ENCODE measurements around the gene SON.
"Not testable (repeated sequence)": the region's sequence is repeated elsewhere in the genome, so short reads cannot be mapped to it uniquely, and the experiment has no call there.

Gene SON

GRCh38 chr21:33576741-33577141 lies 33.9 kb downstream of the SON start:
- DNase-seq = not testable (repeated sequence)

- DNase-seq = no peak
These were observed 35.4 kb downstream of the SON start for GRCh38 chr21:33578214-33578613.

GRCh38 chr21:33578959-33579542 lies 36.2 kb downstream of the SON start:
- DNase-seq = no peak

DNA sequence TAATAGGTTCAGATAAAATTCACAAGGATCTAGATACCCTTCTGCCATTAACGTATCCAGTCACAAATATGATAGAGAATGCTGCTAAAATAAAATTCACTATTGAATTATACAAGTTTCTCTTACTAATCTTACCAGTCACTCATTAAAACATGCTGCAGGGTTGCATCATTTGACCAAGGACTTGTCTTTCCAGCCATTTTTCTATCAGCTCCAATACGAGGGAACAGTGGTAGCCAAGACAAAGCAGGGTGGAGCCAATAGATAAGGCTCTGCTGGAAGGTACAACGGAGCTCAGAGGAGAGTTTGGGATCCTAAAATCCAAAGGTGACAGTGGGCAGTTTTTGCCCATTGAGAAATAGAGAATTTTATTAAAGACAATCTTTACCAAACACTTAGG lies 41.6 kb downstream of the SON start:
- DNase-seq = no peak

GRCh38 chr21:33586927-33587326 lies 44.1 kb downstream of the SON start:
- no peak for DNase-seq

GRCh38 chr21:33587792-33588484 lies 45.1 kb downstream of the SON start:
- DNase-seq = no peak

GRCh38 chr21:33588485-33589335 lies 45.9 kb downstream of the SON start, which contains the start of gene DONSON:
TSS of gene DONSON (minus strand) at chr21:33588684. CDS start at chr21:33588641, 43 bp downstream.
- peak; percentile 96 for DNase-seq

DNA sequence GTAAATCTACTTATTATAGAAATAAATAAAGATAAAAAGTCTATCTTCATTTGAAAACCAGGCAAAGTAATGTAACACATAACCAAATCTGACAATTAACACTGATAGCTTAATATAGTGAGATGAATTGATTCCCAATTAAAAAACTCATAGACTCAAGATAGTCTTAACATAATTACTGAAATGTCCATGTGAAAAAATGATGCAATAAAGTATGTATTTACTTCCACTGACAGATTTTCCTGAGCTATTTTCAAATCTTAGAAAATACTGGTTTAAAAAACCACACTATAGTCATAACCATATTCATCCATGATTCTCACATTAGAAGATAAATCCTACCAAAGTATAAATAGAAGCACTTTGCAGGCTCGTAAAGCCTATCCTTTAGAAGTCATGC lies 55.2 kb downstream of the SON start:
- DNase-seq = no peak

DNA sequence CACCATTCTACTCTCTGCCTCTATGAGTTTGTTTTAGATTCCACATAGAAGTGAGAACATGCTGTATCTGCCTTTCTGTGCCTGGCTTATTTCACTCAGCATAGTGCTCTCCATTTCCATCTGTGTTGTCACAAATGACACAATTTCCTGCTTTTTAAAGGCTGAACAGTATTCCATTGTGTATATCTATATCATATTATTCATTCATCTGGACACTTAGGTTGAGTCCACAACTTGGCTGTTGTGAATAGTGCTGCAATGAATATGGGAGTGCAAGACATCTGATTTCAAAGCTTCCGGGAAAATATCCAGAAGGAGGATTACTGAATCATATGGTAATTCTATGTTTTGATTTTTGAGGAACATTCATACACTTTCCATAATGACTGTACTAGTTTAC lies 65.7 kb downstream of the SON start:
- DNase-seq = no peak

DNA sequence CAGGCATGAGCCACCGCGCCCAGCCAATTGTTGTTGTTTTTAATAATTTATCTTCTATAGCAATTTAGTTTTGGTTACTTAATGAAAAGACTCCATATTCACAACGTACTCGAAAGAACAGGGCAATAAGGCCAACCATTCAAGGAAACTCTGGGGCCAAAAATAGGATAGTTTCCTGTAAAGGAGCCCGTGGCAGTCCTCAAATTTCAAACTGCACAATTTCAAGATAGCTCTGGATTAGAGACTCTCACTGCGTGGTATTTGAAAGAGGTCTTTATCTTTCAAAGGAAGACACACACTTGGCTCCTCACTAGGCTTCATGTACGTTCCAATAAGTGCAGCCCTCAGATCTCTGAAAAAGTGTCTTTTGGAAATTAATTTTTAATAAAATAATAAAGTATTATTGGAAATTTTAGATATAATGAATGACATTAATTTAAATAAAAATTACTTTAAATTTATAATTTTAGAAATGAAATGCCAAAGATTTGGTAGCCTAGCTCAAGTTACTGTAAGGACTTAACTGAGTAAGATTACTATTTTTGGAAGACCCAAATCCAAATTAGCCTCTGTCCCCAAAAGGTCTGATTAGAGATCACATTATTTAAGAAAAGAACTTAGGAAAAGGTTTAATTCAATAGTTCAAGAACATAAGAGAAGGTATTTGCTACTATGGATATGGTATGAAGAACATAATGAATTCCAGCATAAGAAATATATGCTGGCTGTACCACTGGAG lies 68.3 kb downstream of the SON start:
- DNase-seq = no peak

DNA sequence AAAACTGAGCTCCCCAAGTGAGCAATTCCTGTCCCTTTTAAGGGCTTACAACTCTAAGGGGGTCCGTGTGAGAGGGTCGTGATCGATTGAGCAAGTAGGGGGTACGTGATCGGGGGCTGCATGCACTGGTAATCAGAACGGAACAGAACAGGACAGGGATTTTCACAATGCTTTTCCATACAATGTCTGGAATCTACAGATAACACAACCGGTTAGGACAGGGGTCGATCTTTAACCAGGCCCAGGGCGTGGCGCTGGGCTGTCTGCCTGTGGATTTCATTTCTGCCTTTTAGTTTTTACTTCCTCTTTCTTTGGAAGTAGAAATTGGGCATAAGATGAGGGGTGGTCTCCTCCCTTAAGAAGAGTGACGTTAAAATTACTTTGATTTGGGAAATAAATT lies 74.7 kb downstream of the SON start:
- DNase-seq = not testable (repeated sequence)

- no peak for DNase-seq
These were observed 75.6 kb downstream of the SON start for GRCh38 chr21:33618407-33618806.

GRCh38 chr21:33619726-33620125 lies 76.9 kb downstream of the SON start:
- DNase-seq = no peak

GRCh38 chr21:33622253-33622652 lies 79.4 kb downstream of the SON start:
- DNase-seq = no peak

- not testable (repeated sequence) for DNase-seq
These were observed 83.3 kb downstream of the SON start for GRCh38 chr21:33626151-33626550.
